Effector memory CD4-positive, alpha-beta T cell (primary cell): ENCODE measurements around the gene ESPNL.

Experiments
- DNase-seq, 3 donors: peaks; one replicate each; pipeline ENCODE4 v3.0.0-alpha.2; 2020
- H3K27ac ChIP-seq: 2 replicates; pipeline ENCODE4 v1.7.0; 2013; ENCODE audit warnings: mild to moderate bottlenecking, low read length, moderate library complexity; ENCODE audit not compliant: insufficient read depth, poor library complexity, severe bottlenecking
- H3K27me3 ChIP-seq: replicated peaks from 2 replicates; pipeline ENCODE4 v1.7.0; 2013; ENCODE audit warnings: mild to moderate bottlenecking, low read length; ENCODE audit not compliant: insufficient read depth, control insufficient read depth, poor library complexity, severe bottlenecking
- H3K36me3 ChIP-seq: 2 replicates; pipeline ENCODE4 v1.7.0; 2013; ENCODE audit warnings: mild to moderate bottlenecking, low read length, moderate library complexity; ENCODE audit not compliant: control insufficient read depth, insufficient read depth
- H3K4me1 ChIP-seq: 2 replicates; pipeline ENCODE4 v1.7.0; 2013; ENCODE audit warnings: low read length, mild to moderate bottlenecking; ENCODE audit not compliant: control insufficient read depth, insufficient read depth, poor library complexity, severe bottlenecking
- H3K4me3 ChIP-seq: 2 replicates; pipeline ENCODE4 v1.7.0; 2013; ENCODE audit warnings: low read length, low read depth, mild to moderate bottlenecking; ENCODE audit not compliant: insufficient read depth, poor library complexity, severe bottlenecking
- H3K9me3 ChIP-seq: 2 replicates; pipeline ENCODE4 v1.7.0; 2013; ENCODE audit warnings: mild to moderate bottlenecking, low read length, moderate library complexity; ENCODE audit not compliant: control insufficient read depth

Gene ESPNL

GRCh38 chr2:238123218-238123971, 23.3 kb downstream of the ESPNL start:
- no peak for DNase-seq
- Histone ChIP-seq H3K27ac (no peak overlapping the region), H3K4me3 (no peak overlapping the region), H3K9me3 (no peaks in the 10 kb centered on the region), H3K36me3 (no peaks in the 10 kb centered on the region), H3K27me3 (no peaks in the 10 kb centered on the region), H3K4me1 (no peaks in the 10 kb centered on the region)

DNA sequence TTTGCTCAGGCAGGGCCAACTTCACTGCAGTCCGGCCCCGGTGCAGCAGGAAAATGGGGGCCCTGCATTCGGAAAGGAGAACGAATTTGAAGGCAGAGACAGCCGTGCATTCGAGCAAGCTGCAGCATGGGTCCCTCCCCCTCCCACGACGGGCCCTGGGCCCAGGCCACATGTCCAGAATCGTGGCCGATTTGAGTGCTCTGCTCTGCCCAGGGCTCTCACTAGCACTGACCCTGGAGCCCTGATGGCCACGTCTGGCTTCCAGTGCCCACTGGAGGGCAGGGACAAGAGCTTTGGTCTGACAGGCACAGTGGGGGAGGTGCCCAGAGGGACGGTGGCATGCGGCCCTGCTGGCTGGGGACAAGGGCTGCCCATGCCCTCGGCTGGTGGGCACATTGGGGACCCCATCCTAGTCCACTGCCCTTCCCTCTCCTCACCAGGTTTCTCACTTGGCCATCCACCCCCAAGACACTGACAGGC, 23.9 kb downstream of the ESPNL start:
- no peak overlapping the region for H3K4me3 ChIP-seq
- no peaks in the 10 kb centered on the region for H3K36me3 ChIP-seq
- no peaks in the 10 kb centered on the region for H3K9me3 ChIP-seq
- no peaks in the 10 kb centered on the region for H3K27me3 ChIP-seq
- no peak overlapping the region for H3K27ac ChIP-seq
- no peaks in the 10 kb centered on the region for H3K4me1 ChIP-seq
- DNase-seq: no peak

DNA sequence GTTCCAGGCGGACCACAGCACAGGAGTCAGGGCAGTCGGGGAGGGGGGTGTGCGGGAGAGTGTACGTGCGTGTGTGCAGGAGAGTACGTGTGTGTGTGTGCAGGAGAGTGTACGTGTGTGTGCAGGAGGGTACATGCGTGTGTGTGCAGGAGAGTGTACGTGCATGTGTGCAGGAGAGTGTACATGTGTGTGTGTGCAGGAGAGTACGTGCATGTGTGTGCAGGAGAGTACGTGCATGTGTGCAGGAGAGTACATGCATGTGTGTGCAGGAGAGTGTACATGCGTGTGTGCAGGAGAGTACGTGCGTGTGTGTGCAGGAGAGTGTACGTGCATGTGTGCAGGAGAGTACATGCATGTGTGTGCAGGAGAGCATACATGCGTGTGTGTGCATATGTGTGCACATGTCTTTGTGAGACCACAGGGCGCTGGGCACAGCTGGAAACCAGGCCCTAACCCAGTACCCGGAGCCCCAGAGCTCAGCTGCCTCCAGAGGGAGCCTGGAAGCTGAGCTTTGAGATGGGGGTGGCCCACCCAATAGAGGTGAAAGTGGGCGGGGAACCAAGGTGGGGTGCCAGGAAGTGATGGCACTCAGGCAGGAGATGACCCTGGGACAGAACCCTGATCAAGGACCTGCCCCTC, 24.5 kb downstream of the ESPNL start:
- Histone ChIP-seq H3K4me3 (no peak overlapping the region), H3K9me3 (no peaks in the 10 kb centered on the region), H3K36me3 (no peaks in the 10 kb centered on the region), H3K4me1 (no peaks in the 10 kb centered on the region), H3K27me3 (no peaks in the 10 kb centered on the region), H3K27ac (no peak overlapping the region)
- DNase-seq: no peak

GRCh38 chr2:238125127-238125885, 25.2 kb downstream of the ESPNL start:
- Histone ChIP-seq H3K4me3 (no peak overlapping the region), H3K4me1 (no peaks in the 10 kb centered on the region), H3K9me3 (no peaks in the 10 kb centered on the region), H3K36me3 (no peaks in the 10 kb centered on the region), H3K27ac (no peak overlapping the region), H3K27me3 (no peaks in the 10 kb centered on the region)
- DNase-seq: no peak

- no peak for DNase-seq
- Histone ChIP-seq H3K4me3 (no peak overlapping the region), H3K27me3 (no peaks in the 10 kb centered on the region), H3K27ac (no peak overlapping the region), H3K4me1 (no peaks in the 10 kb centered on the region), H3K36me3 (no peaks in the 10 kb centered on the region), H3K9me3 (no peaks in the 10 kb centered on the region)
Observed at GRCh38 chr2:238126338-238126737, 26.2 kb downstream of the ESPNL start.

DNA sequence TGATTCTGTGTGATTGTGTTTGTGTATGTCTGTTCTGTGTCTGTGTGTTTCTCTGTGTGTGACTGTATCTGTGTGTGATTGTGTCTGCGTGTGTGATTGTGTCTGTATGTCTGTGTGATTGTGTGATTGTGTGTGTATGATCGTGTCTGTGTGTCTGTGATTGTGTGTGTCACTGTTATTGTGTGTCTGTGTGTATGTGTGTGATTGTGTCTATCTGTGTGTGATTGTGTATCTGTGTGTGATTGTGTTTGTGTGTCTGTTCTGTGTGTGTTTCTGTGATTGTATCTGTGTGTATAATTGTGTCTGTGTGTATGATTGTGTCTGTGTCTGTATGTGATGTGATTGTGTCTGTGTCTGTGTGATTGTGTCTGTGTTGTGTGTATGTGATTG, 26.6 kb downstream of the ESPNL start:
- Histone ChIP-seq H3K9me3 (no peaks in the 10 kb centered on the region), H3K36me3 (no peaks in the 10 kb centered on the region), H3K27me3 (no peaks in the 10 kb centered on the region), H3K4me1 (no peaks in the 10 kb centered on the region), H3K4me3 (no peak overlapping the region), H3K27ac (no peak overlapping the region)
- DNase-seq: no peak

GRCh38 chr2:238127165-238128060, 27.3 kb downstream of the ESPNL start:
- Histone ChIP-seq H3K4me1 (no peaks in the 10 kb centered on the region), H3K36me3 (no peaks in the 10 kb centered on the region), H3K27me3 (no peaks in the 10 kb centered on the region), H3K4me3 (no peak overlapping the region), H3K9me3 (no peaks in the 10 kb centered on the region), H3K27ac (no peak overlapping the region)
- DNase-seq: no peak

DNA sequence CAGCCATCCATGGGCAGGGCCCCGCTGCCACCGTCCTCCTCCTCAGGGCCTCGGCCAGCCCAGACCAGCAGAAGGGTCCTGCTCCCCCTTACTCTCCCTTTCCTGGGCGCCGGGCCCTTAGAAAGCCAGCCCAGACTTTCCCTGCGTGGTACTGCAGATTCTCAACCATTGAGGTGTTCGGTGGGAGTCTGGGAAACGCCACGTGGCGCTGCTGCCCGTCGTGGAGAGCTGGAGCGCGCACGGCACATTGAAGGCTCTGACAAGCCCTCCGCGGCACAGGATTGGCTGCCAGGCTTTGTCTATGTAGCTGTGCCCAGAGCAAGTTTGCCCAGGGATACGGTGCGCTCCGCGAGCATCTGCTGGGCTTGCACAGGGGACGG, 27.9 kb downstream of the ESPNL start:
- Histone ChIP-seq H3K4me3 (no peak overlapping the region), H3K27me3 (no peaks in the 10 kb centered on the region), H3K4me1 (no peaks in the 10 kb centered on the region), H3K9me3 (no peaks in the 10 kb centered on the region), H3K27ac (no peak overlapping the region), H3K36me3 (no peaks in the 10 kb centered on the region)
- DNase-seq: no peak

GRCh38 chr2:238128534-238129001, 28.4 kb downstream of the ESPNL start:
- no peaks in the 10 kb centered on the region for H3K27me3 ChIP-seq
- no peak overlapping the region for H3K27ac ChIP-seq
- no peak overlapping the region for H3K4me3 ChIP-seq
- no peaks in the 10 kb centered on the region for H3K4me1 ChIP-seq
- no peaks in the 10 kb centered on the region for H3K9me3 ChIP-seq
- DNase-seq: no peak
- H3K36me3 ChIP-seq: no peaks in the 10 kb centered on the region
